ENCODE measurements around the gene TMEM125. TPM values are rescaled to one million over a fixed set of nuclear protein-coding genes. Genes with fewer than 3 reads are reported as not detected.

TMEM125 gene
- total and polyA plus RNA-seq, 8 donors: 36.1 to 202 (median 43.3) TPM

DNA sequence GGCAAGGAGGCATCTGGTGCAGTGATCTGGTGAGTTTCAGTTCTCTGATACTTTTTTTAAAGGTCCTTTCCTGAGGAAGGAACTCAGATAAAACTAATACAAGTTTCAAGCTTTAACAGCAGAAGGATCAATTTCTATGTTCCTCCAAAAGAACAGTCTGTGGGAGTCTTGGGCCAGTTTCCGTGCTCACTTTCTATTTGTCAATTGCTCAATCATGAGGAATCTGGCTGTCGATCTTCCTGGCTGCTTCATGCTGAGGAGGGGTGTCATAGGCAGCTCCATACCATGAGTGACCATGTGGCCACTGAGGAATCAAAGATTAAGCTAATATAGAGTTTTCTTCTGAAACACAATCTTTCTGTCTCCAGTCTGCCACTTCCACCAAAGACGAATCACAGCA, 11.4 kb upstream of the TMEM125 start:
- intact Hi-C loops (cut with DNase I): no loop called here
- TF ChIP-seq, protein P1, sequence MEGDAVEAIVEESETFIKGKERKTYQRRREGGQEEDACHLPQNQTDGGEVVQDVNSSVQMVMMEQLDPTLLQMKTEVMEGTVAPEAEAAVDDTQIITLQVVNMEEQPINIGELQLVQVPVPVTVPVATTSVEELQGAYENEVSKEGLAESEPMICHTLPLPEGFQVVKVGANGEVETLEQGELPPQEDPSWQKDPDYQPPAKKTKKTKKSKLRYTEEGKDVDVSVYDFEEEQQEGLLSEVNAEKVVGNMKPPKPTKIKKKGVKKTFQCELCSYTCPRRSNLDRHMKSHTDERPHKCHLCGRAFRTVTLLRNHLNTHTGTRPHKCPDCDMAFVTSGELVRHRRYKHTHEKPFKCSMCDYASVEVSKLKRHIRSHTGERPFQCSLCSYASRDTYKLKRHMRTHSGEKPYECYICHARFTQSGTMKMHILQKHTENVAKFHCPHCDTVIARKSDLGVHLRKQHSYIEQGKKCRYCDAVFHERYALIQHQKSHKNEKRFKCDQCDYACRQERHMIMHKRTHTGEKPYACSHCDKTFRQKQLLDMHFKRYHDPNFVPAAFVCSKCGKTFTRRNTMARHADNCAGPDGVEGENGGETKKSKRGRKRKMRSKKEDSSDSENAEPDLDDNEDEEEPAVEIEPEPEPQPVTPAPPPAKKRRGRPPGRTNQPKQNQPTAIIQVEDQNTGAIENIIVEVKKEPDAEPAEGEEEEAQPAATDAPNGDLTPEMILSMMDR (IDR thresholded peaks at IDR 0.05): no peak
- ATAC-seq (no peak), DNase-seq (no peak)
- no peak overlapping the region for H3K27ac ChIP-seq
- no peaks in the 10 kb centered on the region for H3K36me3 ChIP-seq
- no peaks in the 10 kb centered on the region for H3K27me3 ChIP-seq
- no peaks in the 10 kb centered on the region for H3K9me3 ChIP-seq
- H3K4me1 ChIP-seq: no peaks in the 10 kb centered on the region
- H3K4me3 ChIP-seq: no peak overlapping the region

DNA sequence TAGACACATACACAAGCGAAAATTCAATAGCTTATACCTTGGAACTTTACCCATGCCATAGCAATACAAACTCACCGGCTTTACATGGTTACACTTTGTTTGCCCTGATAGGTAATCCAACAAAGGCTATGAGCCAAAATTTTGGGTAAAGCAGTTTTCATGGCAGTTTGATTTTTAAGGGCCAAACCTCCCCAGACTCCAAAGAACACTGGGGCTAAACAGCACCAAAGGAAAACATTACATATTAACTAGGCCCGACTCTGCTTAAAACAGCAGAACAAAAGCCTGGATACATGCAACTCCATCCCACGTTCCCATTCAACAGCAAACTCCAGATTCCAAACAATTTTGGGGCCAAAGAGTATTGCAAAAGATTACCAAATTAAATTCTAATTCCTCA, 4.4 kb upstream of the TMEM125 start:
- no peak overlapping the region for H3K4me3 ChIP-seq
- intact Hi-C loops (cut with DNase I): no loop called here
- no peaks in the 10 kb centered on the region for H3K9me3 ChIP-seq
- no peak for ATAC-seq
- H3K27ac ChIP-seq: no peak overlapping the region
- TF ChIP-seq, protein P1 (IDR thresholded peaks at IDR 0.05): no peak
- no peaks in the 10 kb centered on the region for H3K36me3 ChIP-seq
- no peak for DNase-seq
- peaks cover 0 to 4% of the 10 kb centered on the region in 2 donors for H3K4me1 ChIP-seq
- peaks cover 0 to 2% of the 10 kb centered on the region in 2 donors for H3K27me3 ChIP-seq

DNA sequence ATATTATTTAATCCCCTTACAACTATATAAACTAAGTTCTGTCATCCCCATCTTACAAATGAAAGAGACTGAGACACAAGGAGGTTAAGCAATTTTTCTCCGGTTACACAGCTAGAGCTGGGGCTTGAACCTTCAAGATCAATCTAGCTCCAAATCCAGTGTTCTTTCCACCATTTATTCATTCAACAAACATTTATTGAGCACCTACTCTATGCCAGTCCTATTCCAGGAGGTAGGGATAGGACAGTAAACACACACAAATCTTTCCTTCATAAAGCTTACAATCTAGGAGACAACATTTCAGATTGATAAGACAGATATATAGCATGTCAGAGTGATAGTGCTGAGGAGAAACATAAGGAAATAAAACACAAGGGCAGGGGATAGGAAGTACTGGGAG, 2.9 kb upstream of the TMEM125 start:
- H3K4me3 ChIP-seq: no peak overlapping the region
- no peak overlapping the region for H3K27ac ChIP-seq
- DNase-seq (no peak), ATAC-seq (no peak)
- H3K27me3 ChIP-seq: peaks cover 0 to 6% of the 10 kb centered on the region in 2 donors
- H3K9me3 ChIP-seq: no peaks in the 10 kb centered on the region
- H3K4me1 ChIP-seq: peaks cover 0 to 13% of the 10 kb centered on the region in 2 donors
- intact Hi-C loops (cut with DNase I): no loop called here
- TF ChIP-seq, protein P1 (IDR thresholded peaks at IDR 0.05): no peak
- H3K36me3 ChIP-seq: no peaks in the 10 kb centered on the region

DNA sequence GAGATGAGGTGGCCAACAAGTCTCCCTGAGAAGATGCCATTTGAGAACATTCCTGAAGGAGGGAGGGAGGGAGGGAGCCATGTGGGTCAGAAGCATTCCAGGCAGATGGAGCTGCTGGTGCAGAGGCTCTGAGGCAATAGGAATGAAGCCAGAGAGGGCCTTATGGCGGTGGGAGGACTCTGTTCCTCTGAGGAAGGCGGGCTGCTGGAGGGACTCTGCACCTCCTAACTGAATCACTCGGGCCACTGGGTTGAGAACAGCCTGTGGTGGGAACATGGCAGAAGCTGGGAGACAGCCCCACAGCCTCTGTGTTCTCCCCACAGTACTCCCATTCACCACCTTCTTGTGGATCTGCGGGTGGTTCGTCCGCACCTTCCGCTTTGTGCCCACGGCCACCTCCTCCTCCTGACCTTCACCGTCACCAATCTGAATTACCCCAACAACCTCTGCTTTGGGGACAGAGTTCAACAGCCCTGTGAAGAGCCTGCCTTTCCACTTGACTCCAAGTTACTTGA, 2.4 kb upstream of the TMEM125 start:
- DNase-seq: peak in 1 of 4 donors; percentile 42
- Histone ChIP-seq H3K27me3 (peaks cover 0 to 6% of the 10 kb centered on the region in 2 donors), H3K27ac (peak overlapping the region in 1 of 2 donors; percentile 35), H3K9me3 (no peaks in the 10 kb centered on the region), H3K36me3 (no peaks in the 10 kb centered on the region), H3K4me1 (peaks cover 0 to 13% of the 10 kb centered on the region in 2 donors), H3K4me3 (no peak overlapping the region)
- TF ChIP-seq, protein P1 (IDR thresholded peaks at IDR 0.05): no peak
- ATAC-seq: peak; percentile 11
- intact Hi-C loops (cut with DNase I): no loop called here

DNA sequence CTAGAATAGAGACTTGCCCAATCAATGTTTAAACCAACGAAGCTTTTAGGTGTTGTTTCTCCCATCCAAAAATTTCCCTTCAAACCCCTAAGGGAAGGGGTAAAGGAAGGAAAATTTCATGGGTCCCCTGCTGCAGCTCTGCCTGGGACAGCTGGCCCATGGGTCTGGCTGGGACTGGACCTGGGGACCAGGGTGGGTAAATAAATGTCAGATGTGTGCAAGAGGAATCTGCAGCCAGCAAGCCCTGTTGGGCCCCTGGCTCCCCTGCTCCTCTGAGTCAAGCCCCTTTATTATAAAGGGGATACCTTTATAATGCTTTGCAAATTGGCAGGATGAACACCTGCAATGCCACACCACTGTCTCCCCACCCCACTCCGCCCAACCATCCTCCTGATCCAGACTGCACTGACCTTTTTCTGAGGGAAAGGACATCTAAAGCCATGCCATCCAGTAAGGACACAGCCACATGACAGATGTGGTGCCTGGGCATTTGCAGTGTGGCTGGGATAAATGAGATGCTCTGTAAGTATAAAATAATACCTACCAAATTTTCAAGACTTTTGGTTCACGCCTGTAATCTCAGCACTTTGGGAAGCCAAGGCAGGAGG, 1.9 kb upstream of the TMEM125 start:
- peaks cover 0 to 13% of the 10 kb centered on the region in 2 donors for H3K4me1 ChIP-seq
- intact Hi-C loops (cut with DNase I): no loop called here
- TF ChIP-seq, protein P1 (IDR thresholded peaks at IDR 0.05): no peak
- H3K27me3 ChIP-seq: peaks cover 0 to 6% of the 10 kb centered on the region in 2 donors
- no peaks in the 10 kb centered on the region for H3K9me3 ChIP-seq
- peak overlapping the region in 1 of 2 donors; percentile 4 for H3K27ac ChIP-seq
- peaks cover 0 to 5% of the 10 kb centered on the region in 2 donors for H3K36me3 ChIP-seq
- ATAC-seq (no peak), DNase-seq (peak in 1 of 4 donors; percentile 37)
- H3K4me3 ChIP-seq: no peak overlapping the region

All from left lung (tissue), 10 donors.